ENCODE data around the gene ALDH3B1. TPM values are rescaled to one million over a fixed set of nuclear protein-coding genes. Genes with fewer than 3 reads are reported as not detected.

Gene ALDH3B1
- polyA plus RNA-seq, 3 donors = 79.8 to 89.1 (median 86.7) TPM

- Histone ChIP-seq H3K4me2 (replicated peaks; ENCODE audit: extremely low read depth, low read length, poor library complexity, severe bottlenecking) (no peak overlapping the region), H3K27ac (ENCODE audit: low read depth in 1 of 2, low read length in 2 of 2) (no peak overlapping the region), H3K4me3 (replicated peaks in 1 of 3; ENCODE audit: low read depth in 2 of 3, low read length in 3 of 3) (no peak overlapping the region), H3K4me1 (ENCODE audit: control insufficient read depth in 1 of 2, insufficient read depth in 2 of 2, low read length in 2 of 2) (no peaks in the 10 kb centered on the region), H3K36me3 (replicated peaks in 1 of 2; ENCODE audit: control insufficient read depth in 1 of 2, insufficient read depth in 2 of 2, low read length in 2 of 2) (peaks cover 85 to 92% of the 10 kb centered on the region in 2 donors), H3K27me3 (ENCODE audit: control insufficient read depth in 2 of 2, insufficient read depth in 2 of 2, low read length in 2 of 2) (no peaks in the 10 kb centered on the region), H4K20me1 (ENCODE audit: insufficient read depth, low read length) (peaks cover 96% of the 10 kb centered on the region), H2AFZ (ENCODE audit: insufficient read depth, low read depth, low read length, poor library complexity, severe bottlenecking) (no peak overlapping the region), H3K9ac (ENCODE audit: insufficient read depth, low read length, poor library complexity, severe bottlenecking) (no peak overlapping the region), H3K9me3 (replicated peaks in 1 of 2; ENCODE audit: control insufficient read depth in 1 of 2, insufficient read depth in 1 of 2, low read length in 2 of 2) (no peaks in the 10 kb centered on the region), H3K79me2 (ENCODE audit: insufficient read depth, low read length) (peaks cover 17% of the 10 kb centered on the region)
- no peak for TF ChIP-seq CTCF (IDR thresholded peaks at IDR 0.05)
- WGBS (ENCODE audit: insufficient coverage) = 96% methylated on average over 36 of the region's 40 CpGs
- peaks cover 0 to 6% (median 0%) of the 10 kb centered on the region in 7 donors for H3K9me3 Mint-ChIP-seq
- peaks cover 0 to 2% (median 0%) of the 10 kb centered on the region in 3 donors for H3K27me3 Mint-ChIP-seq (ENCODE audit: low read depth in 3 of 3)
- H3K27ac Mint-ChIP-seq = no peak overlapping the region
- intact Hi-C loops (cut with micrococcal nuclease) = no loop called here
- H3K4me3 Mint-ChIP-seq = no peak overlapping the region
- peaks cover 70 to 77% of the 10 kb centered on the region in 2 donors for H3K36me3 Mint-ChIP-seq
- DNase-seq = no peak
- H3K4me1 Mint-ChIP-seq = no peaks in the 10 kb centered on the region
Measured at GRCh38 chr11:68049509-68050370, 39.6 kb downstream of the ALDH3B1 start.

GRCh38 chr11:68050371-68050841, 40.3 kb downstream of the ALDH3B1 start:
- H3K27ac Mint-ChIP-seq = peak overlapping the region in 3 of 7 donors; percentile 19 to 73 (median 46)

More at GRCh38 chr11:68050371-68050841, 40.3 kb downstream of the ALDH3B1 start:
- no peak for DNase-seq
- H3K4me2 ChIP-seq (replicated peaks; ENCODE audit: extremely low read depth, low read length, poor library complexity, severe bottlenecking) = no peak overlapping the region
- TF ChIP-seq CTCF (IDR thresholded peaks at IDR 0.05) = no peak
- H3K9ac ChIP-seq (ENCODE audit: insufficient read depth, low read length, poor library complexity, severe bottlenecking) = no peak overlapping the region
- intact Hi-C loops (cut with micrococcal nuclease) = no loop called here
- Mint-ChIP-seq H3K4me1 (no peaks in the 10 kb centered on the region), H3K4me3 (no peak overlapping the region), H3K27me3 (ENCODE audit: low read depth in 3 of 3) (peaks cover 0 to 2% (median 0%) of the 10 kb centered on the region in 3 donors), H3K9me3 (peaks cover 0 to 3% (median 0%) of the 10 kb centered on the region in 7 donors), H3K36me3 (peaks cover 63 to 70% of the 10 kb centered on the region in 2 donors)
- no peaks in the 10 kb centered on the region for H3K27me3 ChIP-seq (ENCODE audit: control insufficient read depth in 2 of 2, insufficient read depth in 2 of 2, low read length in 2 of 2)
- no peak overlapping the region for H3K4me3 ChIP-seq (replicated peaks in 1 of 3; ENCODE audit: low read depth in 2 of 3, low read length in 3 of 3)
- peaks cover 90% of the 10 kb centered on the region for H4K20me1 ChIP-seq (ENCODE audit: insufficient read depth, low read length)
- H3K36me3 ChIP-seq (replicated peaks in 1 of 2; ENCODE audit: control insufficient read depth in 1 of 2, insufficient read depth in 2 of 2, low read length in 2 of 2) = peaks cover 78 to 86% of the 10 kb centered on the region in 2 donors
- H3K9me3 ChIP-seq (replicated peaks in 1 of 2; ENCODE audit: control insufficient read depth in 1 of 2, insufficient read depth in 1 of 2, low read length in 2 of 2) = no peaks in the 10 kb centered on the region
- no peak overlapping the region for H3K27ac ChIP-seq (ENCODE audit: low read depth in 1 of 2, low read length in 2 of 2)
- H3K79me2 ChIP-seq (ENCODE audit: insufficient read depth, low read length) = peaks cover 12% of the 10 kb centered on the region
- H3K4me1 ChIP-seq (ENCODE audit: control insufficient read depth in 1 of 2, insufficient read depth in 2 of 2, low read length in 2 of 2) = no peaks in the 10 kb centered on the region
- H2AFZ ChIP-seq (ENCODE audit: insufficient read depth, low read depth, low read length, poor library complexity, severe bottlenecking) = no peak overlapping the region
- WGBS (ENCODE audit: insufficient coverage) = 98% methylated on average over 17 of the region's 18 CpGs

Measured in CD14-positive monocyte (primary cell).